Measurements from ENCODE around the gene PCNX2.

GRCh38 chr1:233315718-233316301 lies 20.3 kb upstream of the PCNX2 start:
- no peak for TF ChIP-seq CTCF (conservative IDR thresholded peaks at IDR 0.05)
- no peak for TF ChIP-seq EZH2 (IDR thresholded peaks at IDR 0.05; ENCODE audit: low read depth)

All from PC-9 (cell line).